Endothelial cell (in vitro differentiated cells): ENCODE data around the gene PIK3CB. TPM values are rescaled to one million over a fixed set of nuclear protein-coding genes. Genes with fewer than 3 reads are reported as not detected.
"Not testable (repeated sequence)": the region's sequence is repeated elsewhere in the genome, so short reads cannot be mapped to it uniquely, and the experiment has no call there.

Source experiments
- DNase-seq: peaks from one replicate; pipeline ENCODE4 v3.0.0; 2021; ENCODE audit warnings: low spot score
- H3K27ac Mint-ChIP-seq: one replicate; pipeline ENCODE4 v1.8.0; 2021; ENCODE audit warnings: mixed read lengths, inconsistent platforms; ENCODE audit not compliant: unreplicated experiment
- H3K27me3 Mint-ChIP-seq: one replicate; pipeline ENCODE4 v1.8.0; 2021; ENCODE audit warnings: mild to moderate bottlenecking, moderate library complexity, mixed read lengths, inconsistent platforms; ENCODE audit not compliant: unreplicated experiment
- H3K36me3 Mint-ChIP-seq: one replicate; pipeline ENCODE4 v1.8.0; 2021; ENCODE audit warnings: mild to moderate bottlenecking, low read depth, mixed read lengths, inconsistent platforms; ENCODE audit not compliant: unreplicated experiment
- H3K4me1 Mint-ChIP-seq: one replicate; pipeline ENCODE4 v1.8.0; 2021; ENCODE audit warnings: mild to moderate bottlenecking, mixed read lengths, inconsistent platforms; ENCODE audit not compliant: unreplicated experiment
- H3K4me3 Mint-ChIP-seq: one replicate; pipeline ENCODE4 v1.8.0; 2021; ENCODE audit warnings: mild to moderate bottlenecking, mixed read lengths, inconsistent platforms; ENCODE audit not compliant: unreplicated experiment
- H3K9me3 Mint-ChIP-seq: one replicate; pipeline ENCODE4 v1.8.0; 2021; ENCODE audit warnings: mixed read lengths, inconsistent platforms; ENCODE audit not compliant: unreplicated experiment
- total RNA-seq: library from RNA; stranded (reverse); fragmentation: NEBNext Ultra II Directional; extraction: Animal tissue kit (Norgen Biotek cat#: 25700); gene quantifications from one replicate; pipeline ENCODE4 v1.2.1, GENCODE V29; 2021; ENCODE audit not compliant: unreplicated experiment
- TF ChIP-seq, protein P1 (sequence below): fragments of 200-600 bp; sonication (generic); IDR thresholded peaks from one replicate; pipeline ENCODE4 v1.5.0; 2021; ENCODE audit warnings: antibody characterized with exemption; ENCODE audit not compliant: unreplicated experiment

The PIK3CB gene
- total RNA-seq, 1 donor from 2014 or later, result 14.2 TPM

DNA sequence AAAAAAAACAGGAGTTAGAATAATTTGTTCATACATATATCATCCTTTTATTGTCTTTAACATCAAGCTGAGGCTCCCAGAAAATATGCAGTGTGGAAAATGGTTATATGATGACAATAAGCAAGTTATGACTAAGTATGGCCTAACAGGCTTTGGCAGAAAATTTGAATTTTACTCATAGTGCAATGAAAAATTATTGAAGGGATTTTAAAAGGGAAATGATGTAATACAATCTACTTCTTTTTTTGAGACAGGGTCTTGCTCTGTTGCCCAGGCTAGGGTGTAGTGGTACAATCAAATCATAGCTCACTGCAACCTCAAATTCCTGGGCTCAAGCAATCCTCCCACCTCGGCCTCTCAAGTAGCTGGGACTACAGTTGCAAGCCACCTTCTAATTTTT is 147.5 kb downstream of the PIK3CB start:
- Mint-ChIP-seq H3K36me3 (peaks cover 3% of the 10 kb centered on the region), H3K27ac (no peak overlapping the region), H3K9me3 (no peaks in the 10 kb centered on the region)

DNA sequence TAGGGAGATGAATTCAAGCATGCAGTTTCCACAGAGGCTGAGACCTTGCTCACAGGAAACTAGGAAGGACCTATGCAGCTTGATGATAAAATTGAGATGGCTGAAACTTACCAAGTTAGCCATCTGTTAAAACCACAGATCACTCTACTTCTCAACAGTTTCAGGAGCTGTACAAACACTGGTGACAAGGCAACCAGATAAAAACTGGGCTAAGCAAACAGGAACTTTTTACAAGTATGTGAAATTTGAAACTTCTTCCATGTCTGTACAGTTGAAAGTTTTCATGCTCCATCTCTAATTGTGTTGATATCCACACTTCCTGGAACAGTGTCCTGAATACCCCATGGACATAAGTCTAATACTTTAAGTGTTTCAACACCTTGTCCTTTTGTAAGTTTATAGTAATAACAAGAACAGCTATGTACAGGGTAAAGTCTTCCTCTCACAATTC is 147.9 kb downstream of the PIK3CB start:
- H3K4me3 Mint-ChIP-seq, result no peak overlapping the region
- H3K36me3 Mint-ChIP-seq, result peaks cover 3% of the 10 kb centered on the region
- no peaks in the 10 kb centered on the region for H3K27me3 Mint-ChIP-seq
- no peaks in the 10 kb centered on the region for H3K4me1 Mint-ChIP-seq
- DNase-seq, result no peak
- no peaks in the 10 kb centered on the region for H3K9me3 Mint-ChIP-seq
- TF ChIP-seq, protein P1, sequence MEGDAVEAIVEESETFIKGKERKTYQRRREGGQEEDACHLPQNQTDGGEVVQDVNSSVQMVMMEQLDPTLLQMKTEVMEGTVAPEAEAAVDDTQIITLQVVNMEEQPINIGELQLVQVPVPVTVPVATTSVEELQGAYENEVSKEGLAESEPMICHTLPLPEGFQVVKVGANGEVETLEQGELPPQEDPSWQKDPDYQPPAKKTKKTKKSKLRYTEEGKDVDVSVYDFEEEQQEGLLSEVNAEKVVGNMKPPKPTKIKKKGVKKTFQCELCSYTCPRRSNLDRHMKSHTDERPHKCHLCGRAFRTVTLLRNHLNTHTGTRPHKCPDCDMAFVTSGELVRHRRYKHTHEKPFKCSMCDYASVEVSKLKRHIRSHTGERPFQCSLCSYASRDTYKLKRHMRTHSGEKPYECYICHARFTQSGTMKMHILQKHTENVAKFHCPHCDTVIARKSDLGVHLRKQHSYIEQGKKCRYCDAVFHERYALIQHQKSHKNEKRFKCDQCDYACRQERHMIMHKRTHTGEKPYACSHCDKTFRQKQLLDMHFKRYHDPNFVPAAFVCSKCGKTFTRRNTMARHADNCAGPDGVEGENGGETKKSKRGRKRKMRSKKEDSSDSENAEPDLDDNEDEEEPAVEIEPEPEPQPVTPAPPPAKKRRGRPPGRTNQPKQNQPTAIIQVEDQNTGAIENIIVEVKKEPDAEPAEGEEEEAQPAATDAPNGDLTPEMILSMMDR, result no peak
- H3K27ac Mint-ChIP-seq, result no peak overlapping the region

More for the DNA sequence above, 147.5 kb downstream of the PIK3CB start:
- Mint-ChIP-seq H3K4me1 (no peaks in the 10 kb centered on the region), H3K27me3 (no peaks in the 10 kb centered on the region), H3K4me3 (no peak overlapping the region)
- DNase-seq, result no peak
- TF ChIP-seq, protein P1, result no peak

DNA sequence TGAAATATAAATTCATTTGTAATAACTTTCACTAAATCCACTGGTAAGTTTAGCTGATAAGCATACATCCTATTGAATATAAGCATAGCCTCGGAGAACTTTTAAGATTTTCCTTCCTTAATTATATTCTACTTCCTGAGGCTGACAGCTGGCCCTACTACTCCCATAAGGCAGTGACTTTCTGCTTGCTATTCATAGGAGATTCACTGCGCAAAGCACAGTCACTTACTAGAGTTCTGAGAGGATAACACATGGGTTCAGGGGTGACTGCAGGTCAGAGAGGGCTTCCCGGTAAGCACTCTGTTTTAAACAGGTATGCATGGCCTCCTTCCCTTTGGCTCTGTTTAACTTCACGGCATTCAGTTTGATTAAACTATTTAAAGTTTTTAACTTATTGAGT is 150.3 kb downstream of the PIK3CB start:
- DNase-seq, result no peak
- TF ChIP-seq, protein P1, result no peak
- H3K36me3 Mint-ChIP-seq, result peaks cover 3% of the 10 kb centered on the region
- H3K27me3 Mint-ChIP-seq, result no peaks in the 10 kb centered on the region
- H3K4me1 Mint-ChIP-seq, result no peaks in the 10 kb centered on the region
- H3K4me3 Mint-ChIP-seq, result no peak overlapping the region
- no peaks in the 10 kb centered on the region for H3K9me3 Mint-ChIP-seq
- no peak overlapping the region for H3K27ac Mint-ChIP-seq

DNA sequence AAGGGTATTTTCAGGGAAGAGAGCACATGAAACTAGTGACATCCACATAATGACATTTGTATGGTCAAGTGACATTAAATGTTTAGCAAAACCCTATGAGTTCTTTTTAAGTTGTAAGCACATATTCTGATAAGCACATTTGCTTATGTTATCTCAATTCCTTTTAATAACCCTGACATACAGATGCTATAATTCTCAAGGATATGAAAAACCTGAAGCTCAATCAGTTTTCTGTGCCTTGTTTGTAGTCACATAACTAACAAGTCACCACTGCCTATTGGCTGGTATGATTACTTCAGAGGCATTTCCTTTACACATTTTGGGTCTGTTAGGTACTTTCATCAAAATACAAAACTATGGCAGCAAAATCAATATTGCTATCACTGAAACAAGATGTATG is 152.1 kb downstream of the PIK3CB start:
- H3K36me3 Mint-ChIP-seq, result peaks cover 3% of the 10 kb centered on the region
- TF ChIP-seq, protein P1, result no peak
- DNase-seq, result no peak
- H3K4me3 Mint-ChIP-seq, result no peak overlapping the region
- no peaks in the 10 kb centered on the region for H3K4me1 Mint-ChIP-seq
- no peak overlapping the region for H3K27ac Mint-ChIP-seq
- H3K27me3 Mint-ChIP-seq, result no peaks in the 10 kb centered on the region
- no peaks in the 10 kb centered on the region for H3K9me3 Mint-ChIP-seq

DNA sequence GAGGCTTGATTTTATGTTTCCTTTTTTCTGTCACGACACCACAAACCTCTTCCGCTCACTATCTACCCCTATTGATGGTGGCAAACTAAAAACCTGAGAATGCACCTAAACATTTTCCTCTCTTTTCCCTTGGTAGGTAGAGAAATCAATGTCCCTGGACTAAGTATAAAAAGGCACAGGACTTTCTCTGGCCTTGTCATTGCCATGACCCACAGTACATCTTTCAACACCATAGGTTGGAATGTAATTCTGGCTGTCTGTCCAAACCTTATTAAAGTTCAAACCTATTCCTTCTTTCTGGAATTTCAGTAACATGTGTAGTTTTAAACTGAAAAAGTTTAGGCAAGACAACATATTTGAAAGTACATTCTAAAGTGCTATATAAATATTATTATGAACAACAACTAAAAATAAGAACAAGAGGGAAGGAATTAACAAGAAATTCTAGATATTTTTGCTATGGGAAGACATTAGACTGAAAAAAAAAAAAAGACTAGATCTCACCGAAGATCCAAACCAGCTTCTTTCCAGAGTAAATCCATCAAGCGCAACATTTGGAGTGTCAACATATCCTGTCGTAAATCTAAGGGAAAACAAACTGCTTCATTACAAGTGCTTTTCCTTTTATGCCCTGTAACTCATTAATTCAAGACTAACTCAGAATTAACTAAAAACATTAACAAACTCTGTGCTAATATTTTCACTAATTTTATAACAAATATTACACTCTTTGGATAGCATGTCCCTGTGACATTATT is 153.1 kb downstream of the PIK3CB start:
- Mint-ChIP-seq H3K27ac (no peak overlapping the region), H3K4me1 (no peaks in the 10 kb centered on the region), H3K4me3 (no peak overlapping the region), H3K36me3 (peaks cover 5% of the 10 kb centered on the region), H3K27me3 (no peaks in the 10 kb centered on the region), H3K9me3 (no peaks in the 10 kb centered on the region)
- TF ChIP-seq, protein P1, result no peak
- DNase-seq, result no peak

DNA sequence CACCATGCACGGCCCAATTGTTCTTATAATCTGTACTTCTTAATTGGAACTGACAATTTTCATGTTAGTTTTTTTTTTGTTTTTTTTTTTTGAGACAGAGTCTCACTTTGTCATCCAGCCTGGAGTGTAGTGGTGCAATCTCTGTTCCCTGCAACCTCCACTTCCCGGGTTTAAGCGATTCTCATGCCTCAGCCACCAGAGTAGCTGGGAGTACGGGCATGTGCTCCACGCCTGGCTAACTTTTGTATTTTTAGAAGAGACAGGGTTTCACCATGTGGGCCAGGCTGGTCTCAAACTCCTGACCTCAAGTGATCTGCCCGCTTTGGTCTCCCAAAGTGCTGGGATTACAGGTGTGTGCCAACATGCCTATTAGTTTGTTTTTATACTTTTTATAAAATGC is 153.8 kb downstream of the PIK3CB start:
- H3K27ac Mint-ChIP-seq, DNase-seq, H3K9me3 Mint-ChIP-seq, H3K4me3 Mint-ChIP-seq, H3K36me3 Mint-ChIP-seq, H3K27me3 Mint-ChIP-seq, H3K4me1 Mint-ChIP-seq: not testable (repeated sequence)
